IMR-90 (cell line): ENCODE results near the gene FGF4. TPM values are rescaled to one million over a fixed set of nuclear protein-coding genes. Genes with fewer than 3 reads are reported as not detected.

ENCODE experiments used
- ATAC-seq: fragments of 200-7000 bp; cut with Tn5 transposase; 2 replicates; pipeline ENCODE4 v1.9.1; 2020; ENCODE audit warnings: low read depth, mild to moderate bottlenecking, moderate library complexity
- BruUV-seq: library from RNA; stranded (reverse); fragments of 400-500 nt; replicated peaks from 2 replicates; lab custom pipeline; 2021; lab: Mats Ljungman, UMichigan
- CTCF ChIA-PET: fragments of 300-600 bp; formaldehyde crosslinking; extraction: SDS; loops from one replicate; lab custom pipeline; 2021; ENCODE audit warnings: antibody characterized with exemption; lab: Yijun Ruan, JAX
- POLR2A ChIA-PET: fragments of 300-600 bp; sonication (Branson Sonifier 250); formaldehyde crosslinking; loops from one replicate; lab custom pipeline; 2022; ENCODE audit warnings: antibody characterized with exemption; ENCODE audit not compliant: unreplicated experiment; lab: Charles Lee
- DNase-seq: peaks from one replicate; pipeline ENCODE4 v3.0.0; 2013
- H2AFZ ChIP-seq: replicated peaks from 2 replicates; pipeline ENCODE3; 2013; ENCODE audit warnings: low read length, mild to moderate bottlenecking; ENCODE audit not compliant: poor library complexity
- H2AK5ac ChIP-seq: 2 replicates; pipeline ENCODE4 v1.6.1; 2013; ENCODE audit warnings: low read depth, low read length, inconsistent platforms
- H2AK9ac ChIP-seq: replicated peaks from 2 replicates; pipeline ENCODE3; 2013; ENCODE audit warnings: mild to moderate bottlenecking, low read depth, low read length, moderate library complexity; ENCODE audit not compliant: poor library complexity
- H2BK120ac ChIP-seq: 2 replicates; pipeline ENCODE4 v1.6.1; 2013; ENCODE audit warnings: low read depth, low read length, inconsistent platforms
- H2BK15ac ChIP-seq: 3 replicates; pipeline ENCODE4 v1.6.1; 2013; ENCODE audit warnings: low read depth, low read length, inconsistent platforms
- H2BK20ac ChIP-seq: 2 replicates; pipeline ENCODE4 v1.6.1; 2013; ENCODE audit warnings: low read depth, mild to moderate bottlenecking, inconsistent platforms, low read length, moderate library complexity
- H2BK5ac ChIP-seq: 2 replicates; pipeline ENCODE4 v1.6.1; 2013; ENCODE audit warnings: mild to moderate bottlenecking, low read depth, low read length, inconsistent platforms; ENCODE audit not compliant: poor library complexity, severe bottlenecking
- H3K14ac ChIP-seq: replicated peaks from 2 replicates; pipeline ENCODE4 v1.6.1; 2013; ENCODE audit warnings: low read depth, low read length, inconsistent platforms
- H3K18ac ChIP-seq: 2 replicates; pipeline ENCODE4 v1.6.1; 2013; ENCODE audit warnings: low read depth, low read length, control low read depth
- H3K23ac ChIP-seq: 2 replicates; pipeline ENCODE4 v1.6.1; 2013; ENCODE audit warnings: low read depth, low read length, inconsistent platforms
- H3K27ac ChIP-seq: 2 replicates; pipeline ENCODE4 v1.5.1; 2013; ENCODE audit warnings: mild to moderate bottlenecking, control low read depth, low read length; ENCODE audit not compliant: insufficient read depth
- H3K27me3 ChIP-seq: 2 replicates; pipeline ENCODE4 v1.6.1; 2013; ENCODE audit warnings: low read length; ENCODE audit not compliant: control insufficient read depth, insufficient read depth
- H3K36me3 ChIP-seq: 2 replicates; pipeline ENCODE4 v1.6.1; 2013; ENCODE audit warnings: low read length, mixed read lengths; ENCODE audit not compliant: control insufficient read depth, insufficient read depth
- H3K4ac ChIP-seq: 2 replicates; pipeline ENCODE4 v1.6.1; 2013; ENCODE audit warnings: low read depth, low read length, inconsistent platforms
- H3K4me1 ChIP-seq: 2 replicates; pipeline ENCODE4 v1.6.1; 2013; ENCODE audit warnings: low read length, mixed read lengths; ENCODE audit not compliant: control insufficient read depth, insufficient read depth
- H3K4me2 ChIP-seq: 2 replicates; pipeline ENCODE4 v1.6.1; 2013; ENCODE audit warnings: low read depth, mild to moderate bottlenecking, control low read depth, low read length, moderate library complexity
- H3K4me3 ChIP-seq: 2 replicates; pipeline ENCODE4 v1.5.1; 2013; ENCODE audit warnings: low read depth, mild to moderate bottlenecking, control low read depth, low read length, moderate library complexity; ENCODE audit not compliant: insufficient read depth
- H3K56ac ChIP-seq: 2 replicates; pipeline ENCODE4 v1.6.1; 2013; ENCODE audit warnings: low read length, inconsistent platforms; ENCODE audit not compliant: insufficient read depth; ENCODE audit errors: extremely low read depth
- H3K79me1 ChIP-seq, 2 experiments: 2 replicates each; pipeline ENCODE4 v1.6.1; 2013; ENCODE audit warnings: low read length in 2 of 2, inconsistent platforms in 1 of 2, low read depth in 1 of 2
- H3K9ac ChIP-seq: 2 replicates; pipeline ENCODE4 v1.6.1; 2013; ENCODE audit warnings: low read depth, low read length, control low read depth
- H3K9me1 ChIP-seq: 2 replicates; pipeline ENCODE4 v1.6.1; 2013; ENCODE audit warnings: low read length, inconsistent platforms; ENCODE audit not compliant: insufficient read depth
- H3K9me3 ChIP-seq: 2 replicates; pipeline ENCODE4 v1.6.1; 2013; ENCODE audit warnings: low read length; ENCODE audit not compliant: control insufficient read depth, insufficient read depth
- H4K20me1 ChIP-seq: 2 replicates; pipeline ENCODE4 v1.6.1; 2013; ENCODE audit warnings: low read length, inconsistent platforms; ENCODE audit not compliant: insufficient read depth
- H4K5ac ChIP-seq: 2 replicates; pipeline ENCODE4 v1.6.1; 2013; ENCODE audit warnings: mild to moderate bottlenecking, low read depth, low read length, control low read depth
- H4K8ac ChIP-seq, 2 experiments: 2 replicates each; pipeline ENCODE4 v1.6.1; 2013; ENCODE audit warnings: low read depth in 2 of 2, low read length in 2 of 2, control low read depth in 1 of 2, inconsistent platforms in 1 of 2
- H4K91ac ChIP-seq: 2 replicates; pipeline ENCODE4 v1.6.1; 2013; ENCODE audit warnings: low read depth, low read length, inconsistent platforms; ENCODE audit not compliant: insufficient read depth
- BHLHE40 ChIP-seq: fragments of 150-350 bp; IDR thresholded peaks from 2 replicates; pipeline ENCODE4 v1.6.1; 2016; ENCODE audit warnings: mild to moderate bottlenecking, low read depth, low read length
- CEBPB ChIP-seq: IDR thresholded peaks from 2 replicates; pipeline ENCODE4 v1.6.1; 2012; ENCODE audit warnings: low read depth, low read length, improper control_type of control experiment
- CHD1 ChIP-seq: IDR thresholded peaks from 2 replicates; pipeline ENCODE4 v1.6.1; 2012; ENCODE audit warnings: low read depth, low read length, improper control_type of control experiment
- FOS ChIP-seq: fragments of 150-350 bp; IDR thresholded peaks from 2 replicates; pipeline ENCODE4 v1.6.1; 2016; ENCODE audit warnings: low read depth, low read length
- MAFK ChIP-seq: IDR thresholded peaks from 2 replicates; pipeline ENCODE4 v1.6.1; 2012; ENCODE audit warnings: low read depth, low read length, improper control_type of control experiment
- MAZ ChIP-seq: IDR thresholded peaks from 2 replicates; pipeline ENCODE4 v1.6.1; 2012; ENCODE audit warnings: low read depth, mild to moderate bottlenecking, low read length, improper control_type of control experiment, moderate library complexity, borderline replicate concordance
- MXI1 ChIP-seq: IDR thresholded peaks from 2 replicates; pipeline ENCODE4 v1.6.1; 2012; ENCODE audit warnings: low read depth, mild to moderate bottlenecking, low read length, moderate library complexity, borderline replicate concordance
- NFE2L2 ChIP-seq: fragments of 150-350 bp; IDR thresholded peaks from 2 replicates; pipeline ENCODE4 v1.6.1; 2016; ENCODE audit warnings: low read depth, mild to moderate bottlenecking, low read length
- POLR2A ChIP-seq: IDR thresholded peaks from 2 replicates; pipeline ENCODE4 v1.6.1; 2012; ENCODE audit warnings: mild to moderate bottlenecking, low read depth, low read length
- RAD21 ChIP-seq: IDR thresholded peaks from 2 replicates; pipeline ENCODE4 v1.6.1; 2012; ENCODE audit warnings: low read length, improper control_type of control experiment
- RFX5 ChIP-seq: IDR thresholded peaks from 2 replicates; pipeline ENCODE4 v1.8.0; 2012; ENCODE audit warnings: low read depth, mild to moderate bottlenecking, low read length, moderate library complexity
- SMC3 ChIP-seq: fragments of 150-350 bp; IDR thresholded peaks from 2 replicates; pipeline ENCODE4 v1.6.1; 2016; ENCODE audit warnings: low read depth, mild to moderate bottlenecking, antibody characterized with exemption, low read length, moderate library complexity
- WGBS, 2 experiments: methylation state at CpG; one replicate each; pipeline versions ENCODE4 v1.1.5 to v1.1.7; 2013; ENCODE audit warnings: missing lambda C conversion rate in 2 of 2; ENCODE audit not compliant: insufficient read length in 1 of 2; ENCODE audit errors: extremely low coverage in 2 of 2; 5-methylcytosine and 5-hydroxymethylcytosine counted together
- dilution Hi-C: fragments of 300-500 bp; cut with HindIII; formaldehyde crosslinking; loops from one replicate; pipeline ENCODE4 v1.14.3; 2018; ENCODE audit warnings: low sequenced_read_pairs; ENCODE audit not compliant: unreplicated experiment
- in situ Hi-C: fragments of 300-500 bp; cut with MboI; formaldehyde crosslinking; loops from 3 replicates; pipeline ENCODE4 v1.14.3; 2019; ENCODE audit warnings: low sequenced_read_pairs, inconsistent platforms, mixed read lengths
- intact Hi-C: fragments of 100-400 bp; cut with micrococcal nuclease; formaldehyde crosslinking; loops from 2 replicates; pipeline ENCODE4 v1.10.0; 2022
- polyA plus RNA-seq, 3 experiments: library from polyadenylated mRNA; depleted of rRNA; stranded (reverse); fragments of >200 nt; gene quantifications; 2 replicates each; pipeline ENCODE4 v1.2.3, GENCODE V29; 2012; ENCODE audit warnings: low replicate concordance in 1 of 3
- total RNA-seq: library from RNA; depleted of rRNA; stranded (reverse); fragments of >200 nt; gene quantifications from 2 replicates; pipeline ENCODE4 v1.2.3, GENCODE V29; 2012
- TF ChIP-seq, protein P1 (sequence below): fragments of 150-350 bp; IDR thresholded peaks from 2 replicates; pipeline ENCODE4 v1.6.1; 2016; ENCODE audit warnings: low read depth, mild to moderate bottlenecking, low read length, moderate library complexity, borderline replicate concordance
- TF ChIP-seq, protein P2 (sequence below): fragments of 150-350 bp; IDR thresholded peaks from 2 replicates; pipeline ENCODE4 v1.6.1; 2017; ENCODE audit warnings: mild to moderate bottlenecking, antibody characterized with exemption, low read length, low read depth
- TF ChIP-seq, protein P3 (sequence below): conservative IDR thresholded peaks from 2 replicates; pipeline ENCODE4 v1.5.1; 2012; ENCODE audit warnings: mild to moderate bottlenecking, low read depth, low read length, improper control_type of control experiment

Gene FGF4
- total and polyA plus RNA-seq, 2 of the 4 experiments (the other 2 are of a cell fraction): not detected

DNA sequence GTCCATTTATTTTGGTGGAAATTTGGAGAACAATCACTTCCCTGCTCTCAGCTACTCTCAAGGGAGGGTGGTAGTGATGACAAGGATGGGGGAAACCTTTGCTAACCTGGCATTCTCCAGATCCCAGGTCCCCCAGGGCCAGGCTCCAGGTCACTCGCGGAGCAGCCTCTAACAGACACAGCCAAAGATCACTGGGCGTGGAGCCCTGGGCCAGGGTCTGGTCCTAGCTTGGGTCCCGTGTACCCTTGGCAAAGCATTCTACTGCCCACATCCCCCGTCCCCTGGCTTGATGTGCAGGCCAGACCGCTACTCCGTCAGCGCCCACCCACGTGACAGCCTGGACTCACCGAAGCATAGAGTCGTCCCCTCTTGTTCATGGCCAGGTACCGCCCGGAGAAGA lies 40.8 kb upstream of the FGF4 start:
- Histone ChIP-seq H4K8ac (no peak overlapping the region), H2BK15ac (no peak overlapping the region), H3K36me3 (no peaks in the 10 kb centered on the region), H3K23ac (no peak overlapping the region), H3K18ac (no peak overlapping the region), H3K9me1 (no peaks in the 10 kb centered on the region), H2BK120ac (no peak overlapping the region), H4K91ac (no peak overlapping the region), H4K20me1 (no peaks in the 10 kb centered on the region), H3K79me1 (no peaks in the 10 kb centered on the region), H4K5ac (no peak overlapping the region), H3K27ac (no peak overlapping the region), H3K56ac (no peak overlapping the region), H2AK5ac (no peak overlapping the region), H3K4me3 (no peak overlapping the region), H3K9ac (no peak overlapping the region), H3K14ac (no peak overlapping the region), H2AK9ac (no peak overlapping the region), H2BK20ac (no peak overlapping the region), H3K4me1 (no peaks in the 10 kb centered on the region; the same call in 1 of the 2 replicates), H3K27me3 (peaks cover 64% of the 10 kb centered on the region), H2AFZ (no peak overlapping the region), H3K9me3 (no peaks in the 10 kb centered on the region), H2BK5ac (no peak overlapping the region), H3K4me2 (no peak overlapping the region), H3K4ac (no peak overlapping the region)
- intact Hi-C loops: no loop called here
- BruUV-seq: no TSS peak
- CTCF ChIA-PET: no interaction called here
- ATAC-seq: no peak
- in situ Hi-C loops: no loop called here
- WGBS, 2 experiments: 50% methylated on average over 1 of the region's 13 CpGs; no CpG with 5 or more reads in 1 of the 2 experiments
- dilution Hi-C loops: no loop called here
- TF ChIP-seq BHLHE40 (no peak), NFE2L2 (no peak), RAD21 (no peak), CHD1 (no peak), SMC3 (no peak), FOS (no peak), MXI1 (no peak), MAFK (no peak), RFX5 (no peak), POLR2A (no peak), CEBPB (no peak), MAZ (no peak)
- TF ChIP-seq, protein P1, sequence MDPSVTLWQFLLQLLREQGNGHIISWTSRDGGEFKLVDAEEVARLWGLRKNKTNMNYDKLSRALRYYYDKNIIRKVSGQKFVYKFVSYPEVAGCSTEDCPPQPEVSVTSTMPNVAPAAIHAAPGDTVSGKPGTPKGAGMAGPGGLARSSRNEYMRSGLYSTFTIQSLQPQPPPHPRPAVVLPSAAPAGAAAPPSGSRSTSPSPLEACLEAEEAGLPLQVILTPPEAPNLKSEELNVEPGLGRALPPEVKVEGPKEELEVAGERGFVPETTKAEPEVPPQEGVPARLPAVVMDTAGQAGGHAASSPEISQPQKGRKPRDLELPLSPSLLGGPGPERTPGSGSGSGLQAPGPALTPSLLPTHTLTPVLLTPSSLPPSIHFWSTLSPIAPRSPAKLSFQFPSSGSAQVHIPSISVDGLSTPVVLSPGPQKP: no peak
- TF ChIP-seq, protein P2, sequence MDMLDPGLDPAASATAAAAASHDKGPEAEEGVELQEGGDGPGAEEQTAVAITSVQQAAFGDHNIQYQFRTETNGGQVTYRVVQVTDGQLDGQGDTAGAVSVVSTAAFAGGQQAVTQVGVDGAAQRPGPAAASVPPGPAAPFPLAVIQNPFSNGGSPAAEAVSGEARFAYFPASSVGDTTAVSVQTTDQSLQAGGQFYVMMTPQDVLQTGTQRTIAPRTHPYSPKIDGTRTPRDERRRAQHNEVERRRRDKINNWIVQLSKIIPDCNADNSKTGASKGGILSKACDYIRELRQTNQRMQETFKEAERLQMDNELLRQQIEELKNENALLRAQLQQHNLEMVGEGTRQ: no peak
- TF ChIP-seq, protein P3, sequence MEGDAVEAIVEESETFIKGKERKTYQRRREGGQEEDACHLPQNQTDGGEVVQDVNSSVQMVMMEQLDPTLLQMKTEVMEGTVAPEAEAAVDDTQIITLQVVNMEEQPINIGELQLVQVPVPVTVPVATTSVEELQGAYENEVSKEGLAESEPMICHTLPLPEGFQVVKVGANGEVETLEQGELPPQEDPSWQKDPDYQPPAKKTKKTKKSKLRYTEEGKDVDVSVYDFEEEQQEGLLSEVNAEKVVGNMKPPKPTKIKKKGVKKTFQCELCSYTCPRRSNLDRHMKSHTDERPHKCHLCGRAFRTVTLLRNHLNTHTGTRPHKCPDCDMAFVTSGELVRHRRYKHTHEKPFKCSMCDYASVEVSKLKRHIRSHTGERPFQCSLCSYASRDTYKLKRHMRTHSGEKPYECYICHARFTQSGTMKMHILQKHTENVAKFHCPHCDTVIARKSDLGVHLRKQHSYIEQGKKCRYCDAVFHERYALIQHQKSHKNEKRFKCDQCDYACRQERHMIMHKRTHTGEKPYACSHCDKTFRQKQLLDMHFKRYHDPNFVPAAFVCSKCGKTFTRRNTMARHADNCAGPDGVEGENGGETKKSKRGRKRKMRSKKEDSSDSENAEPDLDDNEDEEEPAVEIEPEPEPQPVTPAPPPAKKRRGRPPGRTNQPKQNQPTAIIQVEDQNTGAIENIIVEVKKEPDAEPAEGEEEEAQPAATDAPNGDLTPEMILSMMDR: no peak
- DNase-seq: no peak
- POLR2A ChIA-PET: no interaction called here
